GM21526 (cell line): ENCODE data around the gene HOXA5.

Experiments used
- ATAC-seq: cut with Tn5 transposase; IDR thresholded peaks from one replicate; pipeline ENCODE4 v1.9.1; 2021; ENCODE audit warnings: moderate library complexity; ENCODE audit not compliant: unreplicated experiment, low FRiP score

The HOXA5 gene

DNA sequence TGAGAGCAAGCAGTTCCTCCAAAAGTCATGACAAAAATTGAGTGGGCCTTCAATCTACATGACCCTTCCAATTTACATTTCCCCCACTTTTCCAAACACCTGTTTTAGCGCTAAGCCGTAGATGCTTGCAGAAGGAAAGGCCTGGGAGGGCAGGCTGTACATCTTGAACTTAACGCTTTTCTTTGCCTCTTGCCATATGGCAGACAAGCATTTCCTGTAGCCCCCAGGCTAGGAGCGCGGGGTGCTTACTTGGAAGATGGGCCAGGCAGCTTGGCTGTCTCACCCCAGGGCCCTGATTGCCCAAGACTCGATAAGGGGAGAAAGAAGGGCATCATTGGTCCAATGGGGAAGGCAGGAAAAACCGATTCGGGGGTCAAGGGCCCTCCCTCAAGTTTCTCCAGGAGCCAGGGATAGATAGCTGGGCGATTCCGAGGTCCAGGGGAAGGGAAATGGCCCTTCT, 28.9 kb upstream of the HOXA5 start:
- ATAC-seq, result no peak

DNA sequence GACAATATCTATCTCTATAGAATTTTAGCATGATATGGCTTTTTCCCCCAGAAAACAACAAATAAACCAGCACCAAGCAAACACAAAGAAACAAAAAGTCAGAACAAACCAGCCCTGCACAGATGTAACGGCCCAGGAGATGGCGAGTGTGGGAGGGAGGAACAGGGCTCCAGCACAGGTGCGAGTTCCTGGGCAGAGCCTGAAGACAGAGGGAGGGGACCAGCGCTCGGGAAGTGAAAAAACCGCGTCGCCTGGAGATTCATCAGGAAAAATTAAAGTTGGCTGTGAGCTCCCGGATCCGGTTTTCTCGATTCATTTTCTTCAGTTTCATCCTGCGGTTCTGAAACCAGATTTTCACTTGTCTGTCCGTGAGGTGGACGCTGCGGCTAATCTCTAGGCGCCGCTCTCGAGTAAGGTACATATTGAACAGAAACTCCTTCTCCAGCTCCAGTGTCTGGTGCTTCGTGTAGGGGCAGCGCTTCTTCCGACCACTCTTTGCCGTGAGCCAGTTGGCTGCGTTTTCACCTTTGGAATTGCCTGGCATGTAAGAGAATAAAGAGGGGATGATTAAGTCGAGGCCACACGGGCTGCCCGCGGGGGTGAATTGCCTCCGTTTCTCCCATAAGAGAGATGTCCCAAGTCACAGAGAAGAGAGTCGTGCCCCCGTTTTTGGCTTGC, 28.3 kb upstream of the HOXA5 start:
- no peak for ATAC-seq

DNA sequence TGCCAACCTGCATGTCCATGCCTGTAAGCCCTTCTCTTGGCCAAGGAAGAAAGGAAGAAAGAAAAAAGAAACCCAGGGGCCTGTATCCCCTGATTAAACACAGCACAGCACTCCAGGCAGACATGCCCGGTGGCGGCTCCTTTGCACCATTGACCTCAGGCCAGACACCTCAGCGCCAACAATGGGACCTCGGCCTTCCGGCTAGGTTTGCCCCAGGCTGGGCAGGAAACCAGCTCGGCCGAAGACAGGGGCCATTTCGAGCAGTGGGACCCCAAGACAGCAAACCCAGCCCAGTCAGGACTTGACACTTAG, 27.8 kb upstream of the HOXA5 start:
- ATAC-seq, result no peak

DNA sequence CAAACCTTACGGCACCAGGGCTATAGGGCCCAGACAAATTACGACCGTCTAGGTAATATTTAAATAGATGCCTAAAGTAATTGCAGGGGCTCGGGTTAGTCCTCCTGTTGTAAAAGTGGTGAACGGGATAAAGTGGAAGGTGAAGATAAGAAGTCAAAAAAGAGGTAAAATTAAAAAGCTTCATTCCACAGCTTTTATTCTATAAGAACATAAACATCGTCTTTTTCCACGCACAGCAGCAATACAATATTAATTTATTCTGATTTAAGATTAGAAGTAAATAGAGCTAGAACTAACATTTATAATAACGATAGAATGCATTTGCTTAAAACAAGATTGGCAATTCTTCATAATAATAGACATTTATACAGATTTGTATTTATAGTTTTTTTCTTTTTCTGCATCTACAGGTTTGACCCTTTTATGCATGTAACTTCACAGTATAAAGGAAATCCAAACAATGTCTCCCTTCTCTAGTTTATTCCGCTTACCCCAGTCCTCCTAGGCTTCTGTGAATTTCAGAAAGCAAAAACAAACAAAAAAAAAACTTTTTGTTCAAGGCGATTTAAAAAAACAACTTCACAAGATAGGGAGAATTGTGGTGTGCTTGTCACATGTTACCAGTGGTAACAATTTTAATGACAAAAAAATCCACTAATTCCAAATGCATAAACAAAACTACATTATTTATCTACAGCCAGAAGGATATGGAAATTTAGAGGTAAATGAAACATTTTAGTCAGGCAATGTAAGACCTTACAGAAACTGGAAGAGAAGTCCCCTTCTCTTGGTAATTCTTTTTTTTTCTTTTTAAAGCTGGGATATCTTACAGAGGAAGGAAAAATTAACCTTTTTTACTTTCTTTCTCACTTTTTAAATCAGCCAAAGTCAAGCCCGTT, 27.2 kb upstream of the HOXA5 start:
- ATAC-seq, result no peak

GRCh38 chr7:27169658-27170425, 26.4 kb upstream of the HOXA5 start:
- ATAC-seq, result no peak

GRCh38 chr7:27168265-27168947, 24.9 kb upstream of the HOXA5 start:
- no peak for ATAC-seq

DNA sequence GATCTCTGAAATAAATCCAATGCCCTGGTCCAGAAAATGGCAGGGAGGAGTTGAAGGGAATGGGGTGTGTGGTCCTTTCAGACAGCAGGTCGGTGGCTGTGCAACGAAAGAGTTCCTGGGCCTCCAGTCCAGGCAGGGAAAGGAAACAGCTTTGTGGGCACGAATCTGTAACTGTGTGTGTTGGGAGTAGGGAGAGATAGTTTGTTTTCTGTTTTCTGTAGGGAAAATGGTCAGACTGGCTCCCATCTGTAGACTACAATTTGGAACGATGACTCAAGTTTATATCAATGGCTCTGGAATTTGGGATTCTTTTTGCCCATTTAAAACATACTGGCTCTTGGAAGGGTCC, 24.4 kb upstream of the HOXA5 start:
- no peak for ATAC-seq

- ATAC-seq, result no peak
Observed at GRCh38 chr7:27166531-27167505, 23.3 kb upstream of the HOXA5 start.

- no peak for ATAC-seq
Observed at GRCh38 chr7:27165996-27166530, 22.6 kb upstream of the HOXA5 start.

GRCh38 chr7:27165089-27165995, 21.9 kb upstream of the HOXA5 start, which contains the start of gene HOXA9:
Gene HOXA9, minus strand, starts transcription at chr7:27165537. Its CDS starts 80 bp downstream, at chr7:27165457.
- no peak for ATAC-seq

- no peak for ATAC-seq
Observed at GRCh38 chr7:27164367-27165088, 21.0 kb upstream of the HOXA5 start.

- no peak for ATAC-seq
Observed at GRCh38 chr7:27164045-27164366, 20.5 kb upstream of the HOXA5 start.

GRCh38 chr7:27163288-27164044, 20.0 kb upstream of the HOXA5 start:
- ATAC-seq, result no peak

GRCh38 chr7:27162561-27163287, 19.2 kb upstream of the HOXA5 start:
- ATAC-seq, result no peak

DNA sequence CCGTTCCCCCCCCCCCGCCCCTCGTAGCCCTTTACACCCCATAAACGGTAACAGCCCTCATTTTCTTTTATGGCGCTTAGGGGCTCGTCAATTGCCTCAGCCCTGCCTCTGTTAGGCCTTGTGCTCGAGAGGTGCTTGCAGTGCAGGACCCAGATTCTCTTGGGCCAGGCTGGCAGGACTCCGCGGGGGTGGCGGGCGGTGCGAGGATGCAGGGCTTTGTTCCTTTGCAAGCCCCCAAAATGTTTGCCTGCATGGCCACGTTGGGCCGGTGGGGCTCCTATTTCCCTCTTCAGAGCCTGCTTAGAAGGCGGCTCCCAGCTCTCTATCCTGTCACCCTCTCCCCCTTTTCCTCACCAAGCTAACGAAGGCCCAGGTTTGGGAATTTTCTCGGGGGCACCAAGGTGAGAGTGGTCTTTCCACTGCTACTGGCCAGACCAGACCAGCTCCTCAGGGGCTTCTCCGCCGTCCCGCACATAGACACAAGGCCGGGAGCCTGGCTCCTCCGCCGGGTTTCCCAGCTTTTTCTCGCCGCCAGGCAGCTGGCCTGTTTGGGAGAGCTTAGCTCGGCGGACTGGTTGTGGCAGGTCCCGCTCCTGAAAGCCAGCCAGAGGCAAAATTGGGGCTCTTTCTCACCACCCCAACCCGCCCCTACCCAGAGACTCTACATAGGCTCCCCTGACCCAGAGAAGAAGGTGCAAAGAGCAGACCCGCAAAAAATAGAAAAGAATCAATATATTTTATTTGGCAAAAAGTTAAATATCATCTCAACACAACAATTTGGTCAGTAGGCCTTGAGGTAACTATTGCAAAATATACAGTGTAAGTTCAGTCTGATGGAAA, 18.5 kb upstream of the HOXA5 start:
- no peak for ATAC-seq
